HFF-Myc (cell line): ENCODE measurements around the gene SPNS3.

Experiments
- DNase-seq: peaks from one replicate; pipeline ENCODE4 v3.0.0-alpha.2; 2011; ENCODE audit warnings: low read depth; ENCODE audit errors: extremely low read depth
- H3K4me3 ChIP-seq: replicated peaks from 2 replicates; pipeline ENCODE4 v1.5.1; 2011; ENCODE audit warnings: low read depth, mild to moderate bottlenecking, control low read depth, low read length
- CTCF ChIP-seq: IDR thresholded peaks from 2 replicates; pipeline ENCODE4 v1.5.1; 2012; ENCODE audit warnings: mild to moderate bottlenecking, low read depth, low read length, control low read depth; ENCODE audit errors: missing control alignments

Gene SPNS3

GRCh38 chr17:4411201-4411600 is 22.5 kb upstream of the SPNS3 start:
- no peak overlapping the region for H3K4me3 ChIP-seq
- TF ChIP-seq CTCF = no peak
- DNase-seq = no peak

DNA sequence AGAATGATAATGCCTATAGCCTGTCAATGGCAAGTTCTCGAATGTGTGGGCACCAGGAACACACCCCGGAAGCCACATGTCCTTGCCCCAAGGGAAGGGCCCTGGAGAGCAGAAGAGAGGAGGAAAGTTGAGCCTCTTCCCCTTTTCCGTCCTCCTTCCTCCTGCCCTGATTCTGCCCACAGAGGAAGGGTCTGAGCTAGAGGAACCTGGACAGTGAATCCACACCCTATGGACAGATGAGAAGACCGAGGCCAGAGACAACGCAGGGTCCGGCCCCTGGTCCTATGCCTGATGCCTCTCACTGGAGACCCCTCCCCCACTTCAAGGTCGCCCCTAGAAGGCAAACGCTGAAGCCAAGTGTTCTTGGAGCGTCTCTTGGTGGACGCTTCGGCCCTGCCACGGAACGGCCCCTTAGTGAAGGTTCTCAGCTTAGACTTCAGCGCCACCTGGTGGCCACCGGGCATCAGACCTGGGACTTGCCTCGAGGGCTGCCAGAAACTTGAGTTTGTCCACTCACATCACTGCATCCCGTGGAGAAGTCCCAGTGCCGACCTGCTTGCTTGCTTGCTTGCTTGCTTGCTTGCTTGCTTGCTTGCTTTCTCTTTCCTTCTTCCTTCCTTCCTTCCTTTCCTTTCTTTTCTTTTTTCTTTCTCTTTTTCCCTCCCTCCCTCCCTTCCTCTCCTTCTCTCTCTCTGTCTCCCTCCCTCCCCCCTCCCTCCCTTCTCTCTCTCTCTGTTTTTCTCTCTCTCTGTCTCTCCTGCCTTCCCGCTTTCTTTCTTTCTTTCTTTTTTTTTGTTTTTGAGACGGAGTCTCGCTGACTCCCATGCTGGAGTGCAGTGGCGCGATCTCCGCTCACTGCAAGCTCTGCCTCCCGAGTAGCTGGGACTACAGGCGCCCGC is 20.6 kb upstream of the SPNS3 start:
- DNase-seq = peak; percentile 75
- no peak overlapping the region for H3K4me3 ChIP-seq
- TF ChIP-seq CTCF = peak; percentile 87

DNA sequence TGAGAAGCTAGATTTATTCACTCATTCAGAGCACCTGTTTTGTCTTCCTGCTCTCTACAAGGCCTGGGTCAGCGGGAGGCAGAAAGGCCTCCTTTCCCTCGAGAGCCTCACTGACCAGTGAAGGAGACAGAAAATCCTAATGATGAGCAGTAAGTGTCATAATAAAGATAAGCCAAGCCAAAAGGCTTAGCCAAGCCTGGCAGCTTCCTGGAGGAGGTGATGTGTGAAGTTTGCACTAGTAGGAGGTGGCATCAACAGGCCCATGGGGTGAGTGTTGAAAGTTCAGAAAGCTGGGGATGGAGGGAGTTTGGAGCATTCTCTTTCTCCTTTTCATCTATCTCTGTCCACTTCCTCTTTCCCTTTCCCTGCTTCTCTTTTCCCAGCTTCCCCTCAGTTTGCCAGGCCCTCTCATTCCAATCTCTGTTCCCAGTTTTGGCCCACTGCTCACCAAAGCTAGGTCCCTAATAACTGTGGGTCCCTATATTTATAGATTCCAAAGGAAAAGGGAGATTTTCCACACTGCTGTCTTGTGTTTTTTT is 16.5 kb upstream of the SPNS3 start:
- no peak for TF ChIP-seq CTCF
- DNase-seq = no peak

DNA sequence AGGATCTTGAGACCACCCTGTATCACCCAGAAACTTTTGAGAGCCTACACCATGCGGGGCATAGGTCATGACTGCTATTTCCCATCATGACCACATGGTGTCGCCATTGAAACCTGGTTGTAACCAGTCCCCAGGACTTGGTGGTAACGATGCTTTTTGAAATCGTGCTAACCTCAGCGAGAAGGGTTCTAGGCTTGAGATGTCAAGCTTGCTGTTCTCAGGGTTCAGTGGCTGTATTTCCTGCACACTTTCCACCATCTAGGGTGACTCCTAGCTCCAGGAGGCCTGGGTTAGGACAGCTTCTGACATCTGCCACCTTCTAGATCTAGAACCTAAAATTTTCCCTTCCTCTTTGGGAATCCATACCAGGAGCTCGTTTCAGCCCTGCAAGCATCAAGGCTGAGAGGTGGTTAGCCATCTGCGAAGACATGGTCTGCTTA is 13.0 kb upstream of the SPNS3 start:
- no peak overlapping the region for H3K4me3 ChIP-seq
- peak; percentile 88 for TF ChIP-seq CTCF
- peak; percentile 37 for DNase-seq

More for the DNA sequence above, 16.5 kb upstream of the SPNS3 start:
- H3K4me3 ChIP-seq = no peak overlapping the region

- no peak for TF ChIP-seq CTCF
- no peak overlapping the region for H3K4me3 ChIP-seq
- DNase-seq = no peak
Observed at GRCh38 chr17:4422864-4423263, 10.9 kb upstream of the SPNS3 start.

- DNase-seq = no peak
- H3K4me3 ChIP-seq = no peak overlapping the region
- no peak for TF ChIP-seq CTCF
Observed at GRCh38 chr17:4425398-4425797, 8.3 kb upstream of the SPNS3 start.
